Umbilical cord (tissue), 2 donors: ENCODE data around the gene CIROP. TPM values are rescaled to one million over a fixed set of nuclear protein-coding genes. Genes with fewer than 3 reads are reported as not detected.

Source experiments
- DNase-seq: peaks from one replicate; pipeline ENCODE4 v3.0.0-alpha.2; 2015; ENCODE audit warnings: low spot score
- total RNA-seq: library from RNA; depleted of rRNA; stranded (reverse); fragments of >200 nt; gene quantifications from one replicate; pipeline ENCODE4 v1.2.3, GENCODE V29; 2014; ENCODE audit warnings: low replicate concordance; ENCODE audit not compliant: insufficient read depth

Gene CIROP
- total RNA-seq, 1 donor from 2014 or later, result 0.72 TPM

GRCh38 chr14:23093991-23094665, 10.7 kb downstream of the CIROP start:
- no peak for DNase-seq

- no peak for DNase-seq
These were observed 11.3 kb downstream of the CIROP start for GRCh38 chr14:23093526-23093925.

GRCh38 chr14:23093104-23093503, 11.7 kb downstream of the CIROP start:
- DNase-seq, result no peak

GRCh38 chr14:23091294-23092225, 13.2 kb downstream of the CIROP start:
- DNase-seq, result no peak

- DNase-seq, result no peak
These were observed 14.5 kb downstream of the CIROP start for GRCh38 chr14:23090254-23090636.

- no peak for DNase-seq
These were observed 15.1 kb downstream of the CIROP start for GRCh38 chr14:23089498-23090253.

GRCh38 chr14:23086565-23086964, 18.2 kb downstream of the CIROP start:
- DNase-seq, result no peak

- DNase-seq, result peak; percentile 26
These were observed 19.3 kb downstream of the CIROP start for GRCh38 chr14:23085458-23085857.

- DNase-seq, result no peak
These were observed 24.3 kb downstream of the CIROP start for GRCh38 chr14:23080474-23080873.

GRCh38 chr14:23079716-23080115, 25.1 kb downstream of the CIROP start:
- no peak for DNase-seq

- peak; percentile 83 for DNase-seq
These were observed 26.1 kb downstream of the CIROP start for GRCh38 chr14:23078692-23079116.

GRCh38 chr14:23077962-23078361, 26.8 kb downstream of the CIROP start:
- DNase-seq, result no peak

GRCh38 chr14:23076785-23077408, 27.9 kb downstream of the CIROP start:
- no peak for DNase-seq

- DNase-seq, result no peak
These were observed 29.9 kb downstream of the CIROP start for GRCh38 chr14:23074906-23075305.

GRCh38 chr14:23071921-23072539, 32.8 kb downstream of the CIROP start:
- no peak for DNase-seq

GRCh38 chr14:23071244-23071920, 33.4 kb downstream of the CIROP start:
- DNase-seq, result peak; percentile 97

GRCh38 chr14:23070262-23071129, 34.3 kb downstream of the CIROP start:
- no peak for DNase-seq

GRCh38 chr14:23069413-23069806, 35.4 kb downstream of the CIROP start:
- no peak for DNase-seq

- DNase-seq, result peak; percentile 95
These were observed 35.9 kb downstream of the CIROP start for GRCh38 chr14:23068789-23069412.
